Measurements from ENCODE around the gene ZSCAN5C. TPM values are rescaled to one million over a fixed set of nuclear protein-coding genes. Genes with fewer than 3 reads are reported as not detected.
A peak's percentile ranks its signal among the peaks of the same experiment; 100 is the strongest.

ZSCAN5C gene
- total and polyA plus RNA-seq, 7 experiments from 2014 or later, result not detected

GRCh38 chr19:56252699-56253422 is 50.8 kb downstream of the ZSCAN5C start:
- H3K4me1 Mint-ChIP-seq, result peaks cover 0 to 8% (median 0%) of the 10 kb centered on the region in 7 donors
- no peaks in the 10 kb centered on the region for H3K36me3 ChIP-seq (ENCODE audit: control insufficient read depth in 2 of 3, insufficient read depth in 3 of 3, low read length in 3 of 3)
- peaks cover 0 to 9% (median 0%) of the 10 kb centered on the region in 11 donors for H3K9me3 Mint-ChIP-seq
- no peak overlapping the region for H3K4me3 Mint-ChIP-seq
- DNase-seq (peak; percentile 30 to 69 (median 55)), ATAC-seq (peak; percentile 82)
- H3K27ac Mint-ChIP-seq, result no peak overlapping the region
- H3K4me1 ChIP-seq (ENCODE audit: control insufficient read depth in 2 of 2, insufficient read depth in 2 of 2, low read length in 2 of 2), result no peaks in the 10 kb centered on the region
- no peak overlapping the region for H3K27ac ChIP-seq (ENCODE audit: low read depth, low read length)
- H3K36me3 Mint-ChIP-seq, result peaks cover 0 to 6% (median 3%) of the 10 kb centered on the region in 5 donors
- H3K27me3 Mint-ChIP-seq, result no peaks in the 10 kb centered on the region
- POLR2A ChIA-PET, result interaction anchor here (1.4 kb wide), 1 partner anchor 133 kb away, joined by 3 read pairs; no protein-coding TSS in a partner anchor
- intact Hi-C loops (cut with micrococcal nuclease), result loop anchor here (1.0 to 5.0 kb wide), 7 partner anchors 80 to 1904 kb away; no protein-coding TSS in a partner anchor
- no peak overlapping the region for H3K4me3 ChIP-seq (ENCODE audit: low read length)
- no peaks in the 10 kb centered on the region for H3K27me3 ChIP-seq (ENCODE audit: control insufficient read depth in 2 of 2, insufficient read depth in 2 of 2, low read length in 2 of 2)
- peaks cover 0 to 3% (median 0%) of the 10 kb centered on the region in 3 experiments for H3K9me3 ChIP-seq (ENCODE audit: control insufficient read depth in 2 of 3, low read length in 3 of 3)
- CTCF ChIA-PET, result interaction anchor here (0.6 to 3.4 kb wide), 11 partner anchors 12 to 748 kb away, joined by 3 to 36 read pairs (median 4); partner anchors contain the start of gene ZSCAN5A

GRCh38 chr19:56253737-56254136 is 51.7 kb downstream of the ZSCAN5C start:
- Mint-ChIP-seq H3K36me3 (peaks cover 0 to 7% (median 4%) of the 10 kb centered on the region in 5 donors), H3K9me3 (peaks cover 0 to 9% (median 0%) of the 10 kb centered on the region in 11 donors), H3K27me3 (no peaks in the 10 kb centered on the region), H3K4me3 (no peak overlapping the region), H3K4me1 (peaks cover 0 to 8% (median 0%) of the 10 kb centered on the region in 7 donors), H3K27ac (peak overlapping the region in 1 of 9 donors; percentile 4)
- Histone ChIP-seq H3K4me3 (ENCODE audit: low read length) (no peak overlapping the region), H3K4me1 (ENCODE audit: control insufficient read depth in 2 of 2, insufficient read depth in 2 of 2, low read length in 2 of 2) (no peaks in the 10 kb centered on the region), H3K9me3 (ENCODE audit: control insufficient read depth in 2 of 3, low read length in 3 of 3) (peaks cover 0 to 3% (median 0%) of the 10 kb centered on the region in 3 experiments), H3K27me3 (ENCODE audit: control insufficient read depth in 2 of 2, insufficient read depth in 2 of 2, low read length in 2 of 2) (no peaks in the 10 kb centered on the region), H3K36me3 (ENCODE audit: control insufficient read depth in 2 of 3, insufficient read depth in 3 of 3, low read length in 3 of 3) (no peaks in the 10 kb centered on the region), H3K27ac (ENCODE audit: low read depth, low read length) (no peak overlapping the region)
- peak; percentile 46 for ATAC-seq
- DNase-seq, result peak in 7 of 9 donors; percentile 14 to 53 (median 38)
- POLR2A ChIA-PET, result interaction anchor here (0.6 kb wide), 1 partner anchor 93 kb away, joined by 3 read pairs; no protein-coding TSS in a partner anchor
- CTCF ChIA-PET, result interaction anchor here (0.6 to 3.4 kb wide), 16 partner anchors 11 to 747 kb away, joined by 3 to 36 read pairs (median 4); partner anchors contain the start of gene ZSCAN5A
- intact Hi-C loops (cut with micrococcal nuclease), result loop anchor here (1.0 to 5.0 kb wide), 6 partner anchors 80 to 1904 kb away; no protein-coding TSS in a partner anchor

- CTCF ChIA-PET, result no interaction called here
Observed at GRCh38 chr19:56258272-56258671, 56.2 kb downstream of the ZSCAN5C start.

More at GRCh38 chr19:56258272-56258671, 56.2 kb downstream of the ZSCAN5C start:
- Histone ChIP-seq H3K27me3 (ENCODE audit: control insufficient read depth in 2 of 2, insufficient read depth in 2 of 2, low read length in 2 of 2) (no peaks in the 10 kb centered on the region), H3K4me3 (ENCODE audit: low read length) (no peak overlapping the region), H3K36me3 (ENCODE audit: control insufficient read depth in 2 of 3, insufficient read depth in 3 of 3, low read length in 3 of 3) (no peaks in the 10 kb centered on the region), H3K27ac (ENCODE audit: low read depth, low read length) (no peak overlapping the region), H3K4me1 (ENCODE audit: control insufficient read depth in 2 of 2, insufficient read depth in 2 of 2, low read length in 2 of 2) (no peaks in the 10 kb centered on the region), H3K9me3 (ENCODE audit: control insufficient read depth in 2 of 3, low read length in 3 of 3) (no peaks in the 10 kb centered on the region)
- POLR2A ChIA-PET, result no interaction called here
- DNase-seq (no peak), ATAC-seq (no peak)
- Mint-ChIP-seq H3K27me3 (no peaks in the 10 kb centered on the region), H3K4me1 (peaks cover 0 to 5% (median 0%) of the 10 kb centered on the region in 7 donors), H3K4me3 (no peak overlapping the region), H3K36me3 (peaks cover 0 to 11% (median 3%) of the 10 kb centered on the region in 5 donors), H3K9me3 (no peaks in the 10 kb centered on the region), H3K27ac (no peak overlapping the region)
- intact Hi-C loops (cut with micrococcal nuclease), result no loop called here

Other genes with a start within 250 kb of the ZSCAN5C start
- not detected for gene NLRP5, start 215.5 kb upstream of the ZSCAN5C start, total RNA-seq
- gene NLRP5, start 215.5 kb upstream of the ZSCAN5C start, polyA plus RNA-seq, result not detected
- gene ZNF787, start 81.0 kb upstream of the ZSCAN5C start, total RNA-seq, result 10 to 100 TPM; 19.7 to 41.2 (median 33.0) TPM
- gene ZNF787, start 81.0 kb upstream of the ZSCAN5C start, polyA plus RNA-seq, result 1 to 10 TPM; 1.5 to 2.4 TPM
- gene ZNF444, start 61.0 kb upstream of the ZSCAN5C start, total RNA-seq, result 10 to 100 TPM; 22.2 to 49.6 (median 35.7) TPM
- 10 to 100 TPM; 15.9 to 35.3 TPM for gene ZNF444, start 61.0 kb upstream of the ZSCAN5C start, polyA plus RNA-seq
- gene GALP, start 26.3 kb upstream of the ZSCAN5C start, total RNA-seq, result not detected
- not detected for gene GALP, start 26.3 kb upstream of the ZSCAN5C start, polyA plus RNA-seq
- not detected for gene ZSCAN5B, start 4.5 kb upstream of the ZSCAN5C start, total RNA-seq
- not detected for gene ZSCAN5B, start 4.5 kb upstream of the ZSCAN5C start, polyA plus RNA-seq
- 1 to 10 TPM in 1 of 5 experiments, not detected in 4; 3.0 TPM for gene EDDM13, start 70.5 kb downstream of the ZSCAN5C start, total RNA-seq
- 1 to 10 TPM in 1 of 2 donors, not detected in 1; 1.3 TPM for gene EDDM13, start 70.5 kb downstream of the ZSCAN5C start, polyA plus RNA-seq
- 10 to 100 TPM in 4 of 5 experiments, 1 to 10 TPM in 1; 8.0 to 15.4 (median 11.8) TPM for gene ZSCAN5A, start 112.6 kb downstream of the ZSCAN5C start, total RNA-seq
- 1 to 10 TPM; 6.7 to 7.6 TPM for gene ZSCAN5A, start 112.6 kb downstream of the ZSCAN5C start, polyA plus RNA-seq
- gene ZNF582, start 191.3 kb downstream of the ZSCAN5C start, total RNA-seq, result 1 to 10 TPM; 1.7 to 7.6 (median 3.3) TPM
- 1 to 10 TPM; 5.7 to 5.8 TPM for gene ZNF582, start 191.3 kb downstream of the ZSCAN5C start, polyA plus RNA-seq
- gene ZNF583, start 202.1 kb downstream of the ZSCAN5C start, total RNA-seq, result 10 to 100 TPM in 2 of 5 experiments, 1 to 10 TPM in 3; 2.4 to 14.3 (median 3.1) TPM
- gene ZNF583, start 202.1 kb downstream of the ZSCAN5C start, polyA plus RNA-seq, result 10 to 100 TPM; 16.3 to 20.1 TPM

Data from naive thymus-derived CD4-positive, alpha-beta T cell (primary cell).